HepG2 (cell line): Measurements from ENCODE around the gene TCF12. TPM values are rescaled to one million over a fixed set of nuclear protein-coding genes. Genes with fewer than 3 reads are reported as not detected.
A peak's percentile ranks its signal among the peaks of the same experiment; 100 is the strongest.

ENCODE experiments used
- ATAC-seq: fragments of 200-7000 bp; cut with Tn5 transposase; 3 replicates; pipeline ENCODE4 v1.9.1; 2020; ENCODE audit warnings: mild to moderate bottlenecking, moderate library complexity
- BruUV-seq: library from RNA; stranded (reverse); fragments of 400-500 nt; replicated peaks from 2 replicates; lab custom pipeline; 2021; lab: Mats Ljungman, UMichigan
- CTCF ChIA-PET: fragments of 300-600 bp; formaldehyde crosslinking; extraction: SDS; loops from one replicate; lab custom pipeline; 2021; ENCODE audit warnings: low total read pairs, inconsistent platforms, low intra/inter-chr PET ratio; lab: Yijun Ruan, JAX
- POLR2A ChIA-PET: fragments of 350-600 bp; sonication (Branson Sonifier 250); formaldehyde crosslinking; loops from one replicate; lab custom pipeline; 2020; ENCODE audit warnings: antibody characterized with exemption, inconsistent platforms; lab: Yijun Ruan, JAX
- DNase-seq: peaks from one replicate; pipeline ENCODE4 v3.0.0-alpha.2; 2015; ENCODE audit warnings: low spot score
- FAIRE-seq: peaks from 3 replicates; lab custom pipeline; 2011; peaks lifted over from hg19 to GRCh38; lab: Jason Lieb, UNC
- H2AFZ ChIP-seq: one replicate; pipeline ENCODE4 v1.6.1; 2011; ENCODE audit warnings: low read length, inconsistent platforms
- H3K27ac ChIP-seq: fragments of 300-600 bp; 3 replicates; pipeline ENCODE4 v1.8.0; 2011; ENCODE audit warnings: mixed run types, mild to moderate bottlenecking, mixed read lengths, low read length, inconsistent platforms; ENCODE audit not compliant: insufficient read depth; ENCODE audit errors: extremely low read length
- H3K27me3 ChIP-seq, 2 experiments: fragments of 200-600 bp in 1 of 2; 2 replicates in 1 of 2; 3 replicates in 1 of 2; pipeline versions ENCODE4 v1.6.0 to v1.8.0; 2011; ENCODE audit warnings: low read length in 2 of 2, mild to moderate bottlenecking in 2 of 2, moderate library complexity in 2 of 2, inconsistent platforms in 1 of 2; ENCODE audit not compliant: insufficient read depth in 2 of 2, control insufficient read depth in 1 of 2
- H3K36me3 ChIP-seq, 2 experiments: fragments of 200-600 bp in 1 of 2; replicated peaks in 1 of 2; 2 replicates in 1 of 2; 3 replicates in 1 of 2; pipeline versions ENCODE4 v1.5.1 to v1.8.0; 2011; ENCODE audit warnings: low read length in 2 of 2, inconsistent platforms in 1 of 2; ENCODE audit not compliant: insufficient read depth in 2 of 2, control insufficient read depth in 1 of 2
- H3K4me1 ChIP-seq: 2 replicates; pipeline ENCODE4 v1.5.1; 2012; ENCODE audit warnings: low read length, inconsistent platforms; ENCODE audit not compliant: insufficient read depth
- H3K4me2 ChIP-seq: 2 replicates; pipeline ENCODE4 v1.6.0; 2011; ENCODE audit warnings: low read depth, low read length, inconsistent platforms
- H3K4me3 ChIP-seq, 3 experiments: fragments of 200-600 bp in 1 of 3; sonication (generic), shearing (Covaris generic) in 1 of 3; replicated peaks in 1 of 3; 2 replicates each; pipeline ENCODE4 v1.5.1; 2011 to 2016; ENCODE audit warnings: low read length in 3 of 3, inconsistent platforms in 2 of 3, low read depth in 2 of 3, mild to moderate bottlenecking in 2 of 3, control low read depth in 1 of 3, mixed read lengths in 1 of 3; ENCODE audit not compliant: insufficient read depth in 1 of 3
- H3K79me2 ChIP-seq: one replicate; pipeline ENCODE4 v1.6.1; 2011; ENCODE audit warnings: low read length, inconsistent platforms; ENCODE audit not compliant: insufficient read depth
- H3K9ac ChIP-seq: 2 replicates; pipeline ENCODE4 v1.6.0; 2011; ENCODE audit warnings: mild to moderate bottlenecking, low read depth, low read length, inconsistent platforms; ENCODE audit not compliant: insufficient read depth
- H3K9me3 ChIP-seq: 2 replicates; pipeline ENCODE4 v1.5.1; 2012; ENCODE audit warnings: mild to moderate bottlenecking, low read length
- H4K20me1 ChIP-seq: 2 replicates; pipeline ENCODE4 v1.6.0; 2011; ENCODE audit warnings: inconsistent platforms, mild to moderate bottlenecking, low read length, moderate library complexity; ENCODE audit not compliant: insufficient read depth
- ARID4A ChIP-seq: sonication (generic); formaldehyde crosslinking; IDR thresholded peaks from 2 replicates; pipeline ENCODE4 v1.5.0; 2020; ENCODE audit warnings: mild to moderate bottlenecking, missing genetic modification reagents, borderline replicate concordance
- BCL6 ChIP-seq: IDR thresholded peaks from 2 replicates; pipeline ENCODE4 v1.6.1; 2016; ENCODE audit warnings: missing genetic modification reagents, missing compliant biosample characterization
- KAT8 ChIP-seq: IDR thresholded peaks from 2 replicates; pipeline ENCODE4 v1.6.1; 2016; ENCODE audit warnings: missing genetic modification reagents, missing compliant biosample characterization
- RFX1 ChIP-seq: fragments of 450-650 bp; IDR thresholded peaks from 2 replicates; pipeline ENCODE4 v1.6.1; 2017
- SAP130 ChIP-seq: IDR thresholded peaks from 2 replicates; pipeline ENCODE4 v1.6.1; 2016; ENCODE audit warnings: low read depth
- SOX13 ChIP-seq, 3 experiments: fragments of 450-650 bp in 1 of 3; sonication (generic) in 1 of 3; formaldehyde crosslinking in 1 of 3; IDR thresholded peaks in 2 of 3; conservative IDR thresholded peaks in 1 of 3; 2 replicates each; pipeline versions ENCODE4 v1.5.0 to v1.6.1; 2016 to 2020; ENCODE audit warnings: antibody characterized with exemption in 1 of 3, mild to moderate bottlenecking in 1 of 3, missing compliant biosample characterization in 1 of 3, missing genetic modification reagents in 1 of 3, moderate library complexity in 1 of 3
- TFAP4 ChIP-seq: sonication (generic); IDR thresholded peaks from 2 replicates; pipeline ENCODE4 v1.6.1; 2016; ENCODE audit warnings: low read depth, borderline replicate concordance
- ZNF574 ChIP-seq: sonication (generic); formaldehyde crosslinking; IDR thresholded peaks from 2 replicates; pipeline ENCODE4 v1.4.0; 2020; ENCODE audit warnings: missing genetic modification reagents
- ZNF644 ChIP-seq: IDR thresholded peaks from 2 replicates; pipeline ENCODE4 v1.6.1; 2016; ENCODE audit warnings: low read depth
- WGBS: methylation state at CpG from one replicate; pipeline ENCODE4 v1.1.6; 2017; ENCODE audit warnings: low lambda C conversion rate; 5-methylcytosine and 5-hydroxymethylcytosine counted together
- in situ Hi-C: cut with HindIII; loops from 2 replicates; pipeline ENCODE4 v1.10.0; 2017; ENCODE audit warnings: low pct_unique_long_range_greater_than_20kb; ENCODE audit not compliant: extremely low pct_ligation_motif_present
- intact Hi-C: fragments of 100-400 bp; cut with micrococcal nuclease; formaldehyde crosslinking; loops from one replicate; pipeline ENCODE4 v1.10.0; 2022; ENCODE audit not compliant: unreplicated experiment
- polyA plus RNA-seq, 8 experiments: library from polyadenylated mRNA; depleted of rRNA in 3 of 8; stranded (reverse) in 7 of 8; unstranded in 1 of 8; fragments of >200 nt; fragmentation: Illumina TruSeq in 4 of 8; extraction: Trizol in 4 of 8; gene quantifications; 2 replicates each; pipeline versions ENCODE4 v1.2.1 to v1.2.3, GENCODE V29; 2011 to 2016; ENCODE audit warnings: low read depth in 4 of 8, missing spikeins in 1 of 8, mixed read lengths in 1 of 8; ENCODE audit not compliant: insufficient read depth in 1 of 8
- total RNA-seq, 5 experiments: library from RNA; depleted of rRNA; stranded (reverse); fragments of >200 nt; fragmentation: Illumina TruSeq; extraction: Trizol; gene quantifications; 2 replicates each; pipeline ENCODE4 v1.2.3, GENCODE V29; 2016; ENCODE audit warnings: low read depth in 1 of 5

Gene TCF12
- total and polyA plus RNA-seq, 2 of the 13 experiments (the other 11 are each of a cell fraction or from before 2014, with no cell fraction given), result 48.6 to 51.1 TPM

- peak; percentile 37 for TF ChIP-seq RFX1
- TF ChIP-seq ZNF644 (CRISPR knock-in tag), result no peak
- TF ChIP-seq SAP130 (CRISPR knock-in tag), result no peak
- no peak for TF ChIP-seq ZNF574 (CRISPR knock-in tag)
- peak; percentile 72 for TF ChIP-seq BCL6
- no peak for TF ChIP-seq SOX13 (IDR thresholded peaks at IDR 0.05)
- peak in 1 of 2 experiments; percentile 38; a peak in 1 of 4 replicates for TF ChIP-seq SOX13 (CRISPR knock-in tag; conservative IDR thresholded peaks at IDR 0.05 in 1 of 2, IDR thresholded peaks at IDR 0.05 in 1 of 2)
- no peak for TF ChIP-seq KAT8 (CRISPR knock-in tag)
Observed at GRCh38 chr15:56963710-56964109, 45.3 kb downstream of the TCF12 start (continued).

- Histone ChIP-seq H3K27ac (peak overlapping the region; percentile 34), H3K79me2 (peaks cover 92% of the 10 kb centered on the region), H4K20me1 (peaks cover 4% of the 10 kb centered on the region), H3K4me2 (peak overlapping the region; percentile 21), H3K4me3 (no peak overlapping the region), H2AFZ (no peak overlapping the region), H3K9ac (no peak overlapping the region; the same call in 1 of the 2 replicates), H3K9me3 (no peaks in the 10 kb centered on the region), H3K4me1 (peaks cover 85% of the 10 kb centered on the region), H3K36me3 (no peaks in the 10 kb centered on the region), H3K27me3 (no peaks in the 10 kb centered on the region)
- intact Hi-C loops (no loop called here), in situ Hi-C loops (no loop called here)
- CTCF ChIA-PET, result no interaction called here
- ATAC-seq, result no peak
- WGBS, result 79% methylated on average over 1 of the region's 1 CpG
- POLR2A ChIA-PET, result no interaction called here
- TF ChIP-seq TFAP4 (no peak), ARID4A (CRISPR knock-in tag) (no peak)
- BruUV-seq, result no TSS peak
- DNase-seq, result no peak
- FAIRE-seq, result no peak
Observed at GRCh38 chr15:56964182-56964581, 45.7 kb downstream of the TCF12 start.
